IMR-90 (cell line): ENCODE results near the gene SLTM. TPM values are rescaled to one million over a fixed set of nuclear protein-coding genes. Genes with fewer than 3 reads are reported as not detected.

Experiments used
- ATAC-seq: fragments of 200-7000 bp; cut with Tn5 transposase; 2 replicates; pipeline ENCODE4 v1.9.1; 2020; ENCODE audit warnings: low read depth, mild to moderate bottlenecking, moderate library complexity
- BruUV-seq: library from RNA; stranded (reverse); fragments of 400-500 nt; replicated peaks from 2 replicates; lab custom pipeline; 2021; lab: Mats Ljungman, UMichigan
- CTCF ChIA-PET: fragments of 300-600 bp; formaldehyde crosslinking; extraction: SDS; loops from one replicate; lab custom pipeline; 2021; ENCODE audit warnings: antibody characterized with exemption; lab: Yijun Ruan, JAX
- POLR2A ChIA-PET: fragments of 300-600 bp; sonication (Branson Sonifier 250); formaldehyde crosslinking; loops from one replicate; lab custom pipeline; 2022; ENCODE audit warnings: antibody characterized with exemption; ENCODE audit not compliant: unreplicated experiment; lab: Charles Lee
- DNase-seq: peaks from one replicate; pipeline ENCODE4 v3.0.0; 2013
- H2AFZ ChIP-seq: replicated peaks from 2 replicates; pipeline ENCODE3; 2013; ENCODE audit warnings: low read length, mild to moderate bottlenecking; ENCODE audit not compliant: poor library complexity
- H2AK5ac ChIP-seq: 2 replicates; pipeline ENCODE4 v1.6.1; 2013; ENCODE audit warnings: low read depth, low read length, inconsistent platforms
- H2AK9ac ChIP-seq: replicated peaks from 2 replicates; pipeline ENCODE3; 2013; ENCODE audit warnings: mild to moderate bottlenecking, low read depth, low read length, moderate library complexity; ENCODE audit not compliant: poor library complexity
- H2BK120ac ChIP-seq: 2 replicates; pipeline ENCODE4 v1.6.1; 2013; ENCODE audit warnings: low read depth, low read length, inconsistent platforms
- H2BK15ac ChIP-seq: 3 replicates; pipeline ENCODE4 v1.6.1; 2013; ENCODE audit warnings: low read depth, low read length, inconsistent platforms
- H2BK20ac ChIP-seq: 2 replicates; pipeline ENCODE4 v1.6.1; 2013; ENCODE audit warnings: low read depth, mild to moderate bottlenecking, inconsistent platforms, low read length, moderate library complexity
- H2BK5ac ChIP-seq: 2 replicates; pipeline ENCODE4 v1.6.1; 2013; ENCODE audit warnings: mild to moderate bottlenecking, low read depth, low read length, inconsistent platforms; ENCODE audit not compliant: poor library complexity, severe bottlenecking
- H3K14ac ChIP-seq: replicated peaks from 2 replicates; pipeline ENCODE4 v1.6.1; 2013; ENCODE audit warnings: low read depth, low read length, inconsistent platforms
- H3K18ac ChIP-seq: 2 replicates; pipeline ENCODE4 v1.6.1; 2013; ENCODE audit warnings: low read depth, low read length, control low read depth
- H3K23ac ChIP-seq: 2 replicates; pipeline ENCODE4 v1.6.1; 2013; ENCODE audit warnings: low read depth, low read length, inconsistent platforms
- H3K27ac ChIP-seq: 2 replicates; pipeline ENCODE4 v1.5.1; 2013; ENCODE audit warnings: mild to moderate bottlenecking, control low read depth, low read length; ENCODE audit not compliant: insufficient read depth
- H3K27me3 ChIP-seq: 2 replicates; pipeline ENCODE4 v1.6.1; 2013; ENCODE audit warnings: low read length; ENCODE audit not compliant: control insufficient read depth, insufficient read depth
- H3K36me3 ChIP-seq: 2 replicates; pipeline ENCODE4 v1.6.1; 2013; ENCODE audit warnings: low read length, mixed read lengths; ENCODE audit not compliant: control insufficient read depth, insufficient read depth
- H3K4ac ChIP-seq: 2 replicates; pipeline ENCODE4 v1.6.1; 2013; ENCODE audit warnings: low read depth, low read length, inconsistent platforms
- H3K4me1 ChIP-seq: 2 replicates; pipeline ENCODE4 v1.6.1; 2013; ENCODE audit warnings: low read length, mixed read lengths; ENCODE audit not compliant: control insufficient read depth, insufficient read depth
- H3K4me2 ChIP-seq: 2 replicates; pipeline ENCODE4 v1.6.1; 2013; ENCODE audit warnings: low read depth, mild to moderate bottlenecking, control low read depth, low read length, moderate library complexity
- H3K4me3 ChIP-seq: 2 replicates; pipeline ENCODE4 v1.5.1; 2013; ENCODE audit warnings: low read depth, mild to moderate bottlenecking, control low read depth, low read length, moderate library complexity; ENCODE audit not compliant: insufficient read depth
- H3K56ac ChIP-seq: 2 replicates; pipeline ENCODE4 v1.6.1; 2013; ENCODE audit warnings: low read length, inconsistent platforms; ENCODE audit not compliant: insufficient read depth; ENCODE audit errors: extremely low read depth
- H3K79me1 ChIP-seq, 2 experiments: 2 replicates each; pipeline ENCODE4 v1.6.1; 2013; ENCODE audit warnings: low read length in 2 of 2, inconsistent platforms in 1 of 2, low read depth in 1 of 2
- H3K9ac ChIP-seq: 2 replicates; pipeline ENCODE4 v1.6.1; 2013; ENCODE audit warnings: low read depth, low read length, control low read depth
- H3K9me1 ChIP-seq: 2 replicates; pipeline ENCODE4 v1.6.1; 2013; ENCODE audit warnings: low read length, inconsistent platforms; ENCODE audit not compliant: insufficient read depth
- H3K9me3 ChIP-seq: 2 replicates; pipeline ENCODE4 v1.6.1; 2013; ENCODE audit warnings: low read length; ENCODE audit not compliant: control insufficient read depth, insufficient read depth
- H4K20me1 ChIP-seq: 2 replicates; pipeline ENCODE4 v1.6.1; 2013; ENCODE audit warnings: low read length, inconsistent platforms; ENCODE audit not compliant: insufficient read depth
- H4K5ac ChIP-seq: 2 replicates; pipeline ENCODE4 v1.6.1; 2013; ENCODE audit warnings: mild to moderate bottlenecking, low read depth, low read length, control low read depth
- H4K8ac ChIP-seq, 2 experiments: 2 replicates each; pipeline ENCODE4 v1.6.1; 2013; ENCODE audit warnings: low read depth in 2 of 2, low read length in 2 of 2, control low read depth in 1 of 2, inconsistent platforms in 1 of 2
- H4K91ac ChIP-seq: 2 replicates; pipeline ENCODE4 v1.6.1; 2013; ENCODE audit warnings: low read depth, low read length, inconsistent platforms; ENCODE audit not compliant: insufficient read depth
- BHLHE40 ChIP-seq: fragments of 150-350 bp; IDR thresholded peaks from 2 replicates; pipeline ENCODE4 v1.6.1; 2016; ENCODE audit warnings: mild to moderate bottlenecking, low read depth, low read length
- CHD1 ChIP-seq: IDR thresholded peaks from 2 replicates; pipeline ENCODE4 v1.6.1; 2012; ENCODE audit warnings: low read depth, low read length, improper control_type of control experiment
- CTCF ChIP-seq: conservative IDR thresholded peaks from 2 replicates; pipeline ENCODE4 v1.5.1; 2012; ENCODE audit warnings: mild to moderate bottlenecking, low read depth, low read length, improper control_type of control experiment
- ELK1 ChIP-seq: fragments of 150-350 bp; IDR thresholded peaks from 2 replicates; pipeline ENCODE4 v1.6.1; 2016; ENCODE audit warnings: low read depth, mild to moderate bottlenecking, low read length, moderate library complexity, borderline replicate concordance
- FOS ChIP-seq: fragments of 150-350 bp; IDR thresholded peaks from 2 replicates; pipeline ENCODE4 v1.6.1; 2016; ENCODE audit warnings: low read depth, low read length
- MAFK ChIP-seq: IDR thresholded peaks from 2 replicates; pipeline ENCODE4 v1.6.1; 2012; ENCODE audit warnings: low read depth, low read length, improper control_type of control experiment
- MAZ ChIP-seq: IDR thresholded peaks from 2 replicates; pipeline ENCODE4 v1.6.1; 2012; ENCODE audit warnings: low read depth, mild to moderate bottlenecking, low read length, improper control_type of control experiment, moderate library complexity, borderline replicate concordance
- MXI1 ChIP-seq: IDR thresholded peaks from 2 replicates; pipeline ENCODE4 v1.6.1; 2012; ENCODE audit warnings: low read depth, mild to moderate bottlenecking, low read length, moderate library complexity, borderline replicate concordance
- NFE2L2 ChIP-seq: fragments of 150-350 bp; IDR thresholded peaks from 2 replicates; pipeline ENCODE4 v1.6.1; 2016; ENCODE audit warnings: low read depth, mild to moderate bottlenecking, low read length
- POLR2A ChIP-seq: IDR thresholded peaks from 2 replicates; pipeline ENCODE4 v1.6.1; 2012; ENCODE audit warnings: mild to moderate bottlenecking, low read depth, low read length
- RAD21 ChIP-seq: IDR thresholded peaks from 2 replicates; pipeline ENCODE4 v1.6.1; 2012; ENCODE audit warnings: low read length, improper control_type of control experiment
- RCOR1 ChIP-seq: IDR thresholded peaks from 2 replicates; pipeline ENCODE4 v1.6.1; 2012; ENCODE audit warnings: mild to moderate bottlenecking, low read length, improper control_type of control experiment; ENCODE audit not compliant: insufficient replicate concordance
- RFX5 ChIP-seq: IDR thresholded peaks from 2 replicates; pipeline ENCODE4 v1.8.0; 2012; ENCODE audit warnings: low read depth, mild to moderate bottlenecking, low read length, moderate library complexity
- SMC3 ChIP-seq: fragments of 150-350 bp; IDR thresholded peaks from 2 replicates; pipeline ENCODE4 v1.6.1; 2016; ENCODE audit warnings: low read depth, mild to moderate bottlenecking, antibody characterized with exemption, low read length, moderate library complexity
- USF2 ChIP-seq: fragments of 150-350 bp; IDR thresholded peaks from 2 replicates; pipeline ENCODE4 v1.6.1; 2017; ENCODE audit warnings: mild to moderate bottlenecking, antibody characterized with exemption, low read length, low read depth
- WGBS, 2 experiments: methylation state at CpG; one replicate each; pipeline versions ENCODE4 v1.1.5 to v1.1.7; 2013; ENCODE audit warnings: missing lambda C conversion rate in 2 of 2; ENCODE audit not compliant: insufficient read length in 1 of 2; ENCODE audit errors: extremely low coverage in 2 of 2; 5-methylcytosine and 5-hydroxymethylcytosine counted together
- dilution Hi-C: fragments of 300-500 bp; cut with HindIII; formaldehyde crosslinking; loops from one replicate; pipeline ENCODE4 v1.14.3; 2018; ENCODE audit warnings: low sequenced_read_pairs; ENCODE audit not compliant: unreplicated experiment
- in situ Hi-C: fragments of 300-500 bp; cut with MboI; formaldehyde crosslinking; loops from 3 replicates; pipeline ENCODE4 v1.14.3; 2019; ENCODE audit warnings: low sequenced_read_pairs, inconsistent platforms, mixed read lengths
- intact Hi-C: fragments of 100-400 bp; cut with micrococcal nuclease; formaldehyde crosslinking; loops from 2 replicates; pipeline ENCODE4 v1.10.0; 2022
- polyA plus RNA-seq, 3 experiments: library from polyadenylated mRNA; depleted of rRNA; stranded (reverse); fragments of >200 nt; gene quantifications; 2 replicates each; pipeline ENCODE4 v1.2.3, GENCODE V29; 2012; ENCODE audit warnings: low replicate concordance in 1 of 3
- total RNA-seq: library from RNA; depleted of rRNA; stranded (reverse); fragments of >200 nt; gene quantifications from 2 replicates; pipeline ENCODE4 v1.2.3, GENCODE V29; 2012

Gene SLTM
- total and polyA plus RNA-seq, 2 of the 4 experiments (the other 2 are of a cell fraction): 36.0 to 57.6 TPM

DNA sequence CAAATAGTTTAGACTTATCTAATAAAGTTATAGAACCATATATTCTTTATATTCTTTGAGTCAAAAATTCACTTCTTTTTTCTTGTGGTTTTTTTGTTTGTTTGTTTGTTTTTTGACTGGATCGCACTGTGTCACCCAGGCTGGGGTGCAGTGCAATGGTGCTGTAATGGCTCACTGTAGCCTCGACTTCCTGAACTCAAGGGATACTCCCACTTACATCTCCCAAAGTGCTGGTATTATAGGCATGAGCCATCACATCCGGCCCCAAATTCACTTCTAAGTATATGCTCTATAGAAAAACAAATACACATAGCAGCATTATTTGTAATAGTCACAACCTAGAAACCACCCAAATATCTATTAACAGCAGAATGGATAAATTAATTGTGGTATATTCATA lies 13.7 kb upstream of the SLTM start:
- Histone ChIP-seq H3K9me3 (no peaks in the 10 kb centered on the region), H2BK120ac (no peak overlapping the region), H2AK5ac (no peak overlapping the region), H4K20me1 (no peaks in the 10 kb centered on the region), H3K18ac (no peak overlapping the region), H3K27me3 (no peaks in the 10 kb centered on the region), H3K79me1 (no peaks in the 10 kb centered on the region), H2BK15ac (no peak overlapping the region), H2BK20ac (no peak overlapping the region), H3K56ac (no peak overlapping the region), H2AFZ (no peak overlapping the region), H3K27ac (no peak overlapping the region), H3K4me3 (no peak overlapping the region), H2AK9ac (no peak overlapping the region), H3K14ac (no peak overlapping the region), H3K4me2 (no peak overlapping the region), H3K4me1 (peaks cover 2% of the 10 kb centered on the region), H2BK5ac (no peak overlapping the region), H4K8ac (no peak overlapping the region), H3K4ac (no peak overlapping the region), H3K9me1 (0 out of 2 replicates have a peak, but pooled peaks cover 3% of the 10 kb centered on the region), H4K5ac (no peak overlapping the region), H3K36me3 (no peaks in the 10 kb centered on the region), H4K91ac (no peak overlapping the region), H3K23ac (no peak overlapping the region), H3K9ac (no peak overlapping the region)
- intact Hi-C loops: no loop called here
- dilution Hi-C loops: no loop called here
- DNase-seq (no peak), ATAC-seq (no peak)
- in situ Hi-C loops: no loop called here
- no CpG with 5 or more reads among the region's 3 CpGs for WGBS, 2 experiments
- POLR2A ChIA-PET: no interaction called here
- CTCF ChIA-PET: no interaction called here
- BruUV-seq: no TSS peak
- TF ChIP-seq RFX5 (no peak), RCOR1 (no peak), MXI1 (no peak), NFE2L2 (no peak), POLR2A (no peak), CTCF (no peak), MAFK (no peak), MAZ (no peak), USF2 (no peak), CHD1 (no peak), RAD21 (no peak), SMC3 (no peak), BHLHE40 (no peak), ELK1 (no peak), FOS (no peak)
